Smooth muscle cell (in vitro differentiated cells): ENCODE data around the gene ADCY4. TPM values are rescaled to one million over a fixed set of nuclear protein-coding genes. Genes with fewer than 3 reads are reported as not detected.

Experiments used
- DNase-seq: peaks from one replicate; lab custom pipeline; 2025; ENCODE audit not compliant: unreplicated experiment; lab: John Stamatoyannopoulos, UW
- H2AFZ ChIP-seq: fragments of 200-600 bp; sonication (generic); 2 replicates; pipeline ENCODE4 v1.6.0; 2016; ENCODE audit warnings: antibody characterized with exemption, low read depth, mild to moderate bottlenecking
- H3F3A ChIP-seq: fragments of 200-600 bp; sonication (generic); 2 replicates; pipeline ENCODE4 v1.6.0; 2017; ENCODE audit warnings: antibody characterized with exemption, low read depth
- H3K27ac ChIP-seq: fragments of 200-600 bp; sonication (generic); 2 replicates; pipeline ENCODE4 v1.5.1; 2016; ENCODE audit warnings: low read depth, mild to moderate bottlenecking
- H3K27me3 ChIP-seq: fragments of 200-600 bp; sonication (generic); 2 replicates; pipeline ENCODE4 v1.6.1; 2016; ENCODE audit warnings: low read depth, mild to moderate bottlenecking
- H3K36me3 ChIP-seq: fragments of 200-600 bp; sonication (generic); 2 replicates; pipeline ENCODE4 v1.5.1; 2016; ENCODE audit warnings: low read depth
- H3K4me1 ChIP-seq: fragments of 200-600 bp; sonication (generic); 2 replicates; pipeline ENCODE4 v1.5.1; 2016; ENCODE audit warnings: low read depth
- H3K4me2 ChIP-seq: fragments of 200-600 bp; sonication (generic); 2 replicates; pipeline ENCODE4 v1.6.0; 2016; ENCODE audit warnings: mild to moderate bottlenecking
- H3K4me3 ChIP-seq: fragments of 200-600 bp; sonication (generic); 2 replicates; pipeline ENCODE4 v1.5.1; 2016; ENCODE audit warnings: mild to moderate bottlenecking
- H3K79me2 ChIP-seq: fragments of 200-600 bp; sonication (generic); 2 replicates; pipeline ENCODE4 v1.6.0; 2016; ENCODE audit warnings: low read depth, mild to moderate bottlenecking
- H3K9ac ChIP-seq: fragments of 200-600 bp; sonication (generic); 2 replicates; pipeline ENCODE4 v1.6.0; 2016; ENCODE audit warnings: low read depth
- H3K9me3 ChIP-seq: fragments of 200-600 bp; sonication (generic); replicated peaks from 2 replicates; pipeline ENCODE4 v1.5.1; 2016; ENCODE audit warnings: low read depth
- H4K20me1 ChIP-seq: fragments of 200-600 bp; sonication (generic); 2 replicates; pipeline ENCODE4 v1.6.0; 2016; ENCODE audit warnings: low read depth
- CTCF ChIP-seq: fragments of 200-600 bp; sonication (generic); IDR thresholded peaks from 2 replicates; pipeline ENCODE4 v1.5.1; 2017; ENCODE audit warnings: borderline replicate concordance, mild to moderate bottlenecking, antibody characterized with exemption; ENCODE audit not compliant: insufficient read depth, poor library complexity, severe bottlenecking
- WGBS: methylation state at CpG from one replicate; pipeline ENCODE4 v1.1.7; 2016; ENCODE audit warnings: low lambda C conversion rate; 5-methylcytosine and 5-hydroxymethylcytosine counted together
- polyA plus RNA-seq: library from polyadenylated mRNA; unstranded; fragments of >200 nt; fragmentation: Nextera tagmentation; extraction: Ambion mirVana; gene quantifications from 2 replicates; pipeline ENCODE4 v1.2.1, GENCODE V29; 2016
- total RNA-seq: library from RNA; depleted of rRNA; stranded (reverse); fragments of >200 nt; gene quantifications from 2 replicates; pipeline ENCODE4 v1.2.3, GENCODE V29; 2014

The ADCY4 gene
- total and polyA plus RNA-seq, 2 experiments from 2014 or later = 0.13 TPM; not detected in 1

- Histone ChIP-seq H3K27me3 (no peaks in the 10 kb centered on the region), H3K79me2 (no peaks in the 10 kb centered on the region), H3F3A (no peaks in the 10 kb centered on the region), H3K36me3 (no peaks in the 10 kb centered on the region), H3K4me1 (no peaks in the 10 kb centered on the region), H3K9ac (no peak overlapping the region), H3K9me3 (no peaks in the 10 kb centered on the region), H3K4me3 (no peak overlapping the region), H2AFZ (no peak overlapping the region), H3K4me2 (no peak overlapping the region), H4K20me1 (no peaks in the 10 kb centered on the region), H3K27ac (no peak overlapping the region)
- no peak for DNase-seq
- no peak for TF ChIP-seq CTCF
- WGBS = 73% methylated on average over 14 of the region's 14 CpGs
These were observed 13.5 kb downstream of the ADCY4 start for GRCh38 chr14:24321212-24321975.

DNA sequence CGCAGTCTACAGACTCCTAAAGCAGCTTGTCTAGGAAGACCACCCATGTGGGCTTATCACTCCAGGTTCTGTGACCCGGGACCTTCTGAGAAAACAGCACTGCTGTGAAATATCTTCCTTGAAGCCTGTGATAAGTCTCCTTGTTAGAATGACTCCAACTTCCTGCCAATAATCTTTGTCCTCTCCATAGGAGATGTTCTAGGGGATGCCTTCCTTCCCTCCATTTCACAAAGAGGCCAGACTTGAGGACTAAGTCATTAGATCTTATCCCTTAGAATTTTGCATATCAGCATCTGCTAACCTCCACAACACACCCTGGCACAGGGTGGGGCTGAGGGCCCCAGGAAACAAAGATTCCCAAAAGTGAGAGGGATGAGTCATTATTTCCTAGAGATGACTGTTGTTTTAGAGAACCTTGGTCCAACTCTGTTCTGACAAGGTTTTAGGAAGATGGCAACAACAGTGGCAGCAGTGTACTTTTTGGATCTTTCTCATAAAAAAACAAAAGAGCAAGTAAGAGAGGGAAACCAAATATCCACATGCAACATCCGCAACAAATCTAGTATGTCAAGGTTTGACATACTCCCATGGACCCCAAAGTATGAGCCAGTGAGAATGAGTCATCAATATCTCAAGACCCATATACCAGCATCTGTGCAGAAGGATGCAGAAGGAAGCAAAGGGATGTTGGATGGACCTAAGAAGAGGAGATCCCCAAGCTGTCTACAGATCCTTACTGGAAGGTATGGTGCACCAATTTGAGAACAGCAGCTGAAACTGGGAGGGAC is 17.5 kb downstream of the ADCY4 start:
- TF ChIP-seq CTCF = no peak
- no peak for DNase-seq
- WGBS = 67% methylated on average over 3 of the region's 3 CpGs

DNA sequence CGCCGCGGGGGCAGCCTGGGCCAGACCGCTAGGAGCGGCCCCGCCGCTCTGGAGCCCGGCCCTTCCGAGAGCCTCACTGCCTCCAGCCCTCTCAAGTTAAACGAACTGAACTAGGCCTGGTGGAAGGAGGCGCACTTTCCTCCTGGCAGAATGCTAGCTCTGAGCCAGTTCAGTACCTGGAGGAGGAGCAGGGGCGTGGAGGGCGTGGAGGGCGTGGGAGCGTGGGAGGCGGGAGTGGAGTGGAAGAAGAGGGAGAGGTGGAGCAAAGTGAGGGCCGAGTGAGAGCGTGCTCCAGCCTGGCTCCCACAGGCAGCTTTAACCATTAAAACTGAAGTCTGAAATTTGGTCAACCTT is 18.3 kb downstream of the ADCY4 start:
- DNase-seq = no peak
- H3K27me3 ChIP-seq = no peaks in the 10 kb centered on the region
- H4K20me1 ChIP-seq = no peaks in the 10 kb centered on the region
- H2AFZ ChIP-seq = no peak overlapping the region
- H3K36me3 ChIP-seq = no peaks in the 10 kb centered on the region
- H3K9ac ChIP-seq = no peak overlapping the region
- H3F3A ChIP-seq = no peaks in the 10 kb centered on the region
- no peaks in the 10 kb centered on the region for H3K4me1 ChIP-seq
- TF ChIP-seq CTCF = no peak
- no peaks in the 10 kb centered on the region for H3K9me3 ChIP-seq
- H3K4me2 ChIP-seq = no peak overlapping the region
- H3K79me2 ChIP-seq = no peaks in the 10 kb centered on the region
- H3K27ac ChIP-seq = no peak overlapping the region
- H3K4me3 ChIP-seq = no peak overlapping the region
- WGBS = 92% methylated on average over 18 of the region's 18 CpGs

More for the DNA sequence above, 17.5 kb downstream of the ADCY4 start:
- no peak overlapping the region for H3K27ac ChIP-seq
- no peaks in the 10 kb centered on the region for H3K9me3 ChIP-seq
- H3K4me3 ChIP-seq = no peak overlapping the region
- no peaks in the 10 kb centered on the region for H3F3A ChIP-seq
- H3K4me1 ChIP-seq = no peaks in the 10 kb centered on the region
- no peaks in the 10 kb centered on the region for H3K36me3 ChIP-seq
- H3K27me3 ChIP-seq = no peaks in the 10 kb centered on the region
- H3K4me2 ChIP-seq = no peak overlapping the region
- H4K20me1 ChIP-seq = no peaks in the 10 kb centered on the region
- no peak overlapping the region for H3K9ac ChIP-seq
- H2AFZ ChIP-seq = no peak overlapping the region
- no peaks in the 10 kb centered on the region for H3K79me2 ChIP-seq
